ENCODE data around the gene RIC3. TPM values are rescaled to one million over a fixed set of nuclear protein-coding genes. Genes with fewer than 3 reads are reported as not detected.

Gene RIC3
- total and polyA plus RNA-seq, 2 of the 8 experiments (the other 6 are each of a cell fraction or from before 2014, with no cell fraction given): 6.4 to 15.5 TPM

- 82% methylated on average over 5 of the region's 5 CpGs; no CpG with 5 or more reads in 1 of the 2 experiments for WGBS, 2 experiments (ENCODE audit: extremely low coverage in 1 of 2, insufficient coverage in 1 of 2, insufficient read length in 1 of 2, insufficient replicate concordance in 2 of 2, low coverage in 1 of 2, low lambda C conversion rate in 2 of 2, missing lambda C conversion rate in 1 of 2)
- Histone ChIP-seq H3K14ac (ENCODE audit: insufficient read length) (no peak overlapping the region), H2BK12ac (ENCODE audit: low read depth, low read length) (no peak overlapping the region), H2BK5ac (ENCODE audit: low read depth, low read length) (no peak overlapping the region; the same call in 1 of the 2 replicates), H2BK120ac (replicated peaks; ENCODE audit: low read depth, low read length) (no peak overlapping the region), H3K23ac (ENCODE audit: insufficient read length) (no peak overlapping the region), H3K18ac (ENCODE audit: extremely low read depth, low read length) (no peak overlapping the region), H3K79me1 (ENCODE audit: low read depth, low read length) (no peaks in the 10 kb centered on the region), H3K4me2 (ENCODE audit: insufficient read depth in 1 of 2, low read depth in 2 of 2, low read length in 2 of 2) (no peak overlapping the region), H3K9me3 (ENCODE audit: insufficient read depth in 2 of 2, low read depth in 1 of 2, low read length in 1 of 2) (no peaks in the 10 kb centered on the region), H2BK15ac (ENCODE audit: low read length) (no peak overlapping the region), H3K27ac (ENCODE audit: low read depth, low read length) (no peak overlapping the region), H4K91ac (replicated peaks; ENCODE audit: insufficient read length, low read length) (no peak overlapping the region), H3K4ac (replicated peaks; ENCODE audit: insufficient read length, low read depth, low read length) (no peak overlapping the region), H2BK20ac (ENCODE audit: low read length) (no peak overlapping the region), H2AFZ (ENCODE audit: low read length) (no peak overlapping the region), H3K36me3 (ENCODE audit: control insufficient read depth in 2 of 4, insufficient read depth in 4 of 4, low read length in 3 of 4) (no peaks in the 10 kb centered on the region), H3K56ac (replicated peaks; ENCODE audit: insufficient read length, low read depth, low read length) (no peak overlapping the region), H3K9ac (replicated peaks in 1 of 4; ENCODE audit: extremely low read depth in 1 of 4, low read depth in 3 of 4, low read length in 3 of 4) (no peak overlapping the region), H3K4me3 (ENCODE audit: extremely low read depth in 1 of 4, insufficient read depth in 2 of 4, low read depth in 3 of 4, low read length in 4 of 4) (no peak overlapping the region), H3K79me2 (ENCODE audit: control insufficient read depth in 1 of 2, insufficient read depth in 2 of 2, low read length in 2 of 2) (no peaks in the 10 kb centered on the region), H3K4me1 (replicated peaks in 1 of 4; ENCODE audit: control insufficient read depth in 3 of 4, insufficient read depth in 4 of 4, low read length in 3 of 4) (peaks cover 0 to 7% (median 0%) of the 10 kb centered on the region in 4 experiments; a peak in 1 of 7 replicates), H3K23me2 (ENCODE audit: low read depth, low read length) (no peaks in the 10 kb centered on the region), H4K8ac (ENCODE audit: extremely low read depth, insufficient read depth, low read length) (no peak overlapping the region), H4K5ac (ENCODE audit: insufficient read length, low read depth, low read length) (no peak overlapping the region), H4K20me1 (replicated peaks in 1 of 2; ENCODE audit: control insufficient read depth in 1 of 2, insufficient read depth in 2 of 2, low read length in 2 of 2) (no peaks in the 10 kb centered on the region), H2AK5ac (ENCODE audit: low read depth, low read length) (no peak overlapping the region), H3K27me3 (replicated peaks in 1 of 4; ENCODE audit: control insufficient read depth in 3 of 4, extremely low read depth in 1 of 4, insufficient read depth in 3 of 4, low read length in 3 of 4) (no peaks in the 10 kb centered on the region)
- POLR2A ChIA-PET (ENCODE audit: partially characterized antibody): interaction anchor here (1.1 kb wide), 1 partner anchor 10 kb away, joined by 4 read pairs; no protein-coding TSS in a partner anchor
- peak in 1 of 2 experiments; percentile 32 for DNase-seq (ENCODE audit: low read depth in 1 of 2, low spot score in 2 of 2)
- FAIRE-seq: no peak
- CTCF ChIA-PET (ENCODE audit: partially characterized antibody): interaction anchor here (0.5 to 21.8 kb wide), 10 partner anchors 5 to 1058 kb away, joined by 3 to 342 read pairs (median 4); no protein-coding TSS in a partner anchor
These were observed 35.2 kb upstream of the RIC3 start for GRCh38 chr11:8204025-8204424.
